Measurements from ENCODE around the gene EMC10. TPM values are rescaled to one million over a fixed set of nuclear protein-coding genes. Genes with fewer than 3 reads are reported as not detected.

The EMC10 gene
- total RNA-seq, 1 experiment from 2014 or later, result 61.3 TPM

- intact Hi-C loops (cut with micrococcal nuclease), result no loop called here
- Mint-ChIP-seq H3K9me3 (ENCODE audit: unreplicated experiment) (peaks cover 14% of the 10 kb centered on the region), H3K36me3 (ENCODE audit: insufficient read depth, unreplicated experiment) (no peaks in the 10 kb centered on the region), H3K4me1 (ENCODE audit: insufficient read depth, unreplicated experiment) (no peaks in the 10 kb centered on the region), H3K27ac (ENCODE audit: low read depth, unreplicated experiment) (no peak overlapping the region), H3K4me3 (ENCODE audit: unreplicated experiment) (no peak overlapping the region), H3K27me3 (ENCODE audit: insufficient read depth, unreplicated experiment) (peaks cover 17% of the 10 kb centered on the region)
- POLR2A ChIA-PET, result no interaction called here
- TF ChIP-seq, protein P1, sequence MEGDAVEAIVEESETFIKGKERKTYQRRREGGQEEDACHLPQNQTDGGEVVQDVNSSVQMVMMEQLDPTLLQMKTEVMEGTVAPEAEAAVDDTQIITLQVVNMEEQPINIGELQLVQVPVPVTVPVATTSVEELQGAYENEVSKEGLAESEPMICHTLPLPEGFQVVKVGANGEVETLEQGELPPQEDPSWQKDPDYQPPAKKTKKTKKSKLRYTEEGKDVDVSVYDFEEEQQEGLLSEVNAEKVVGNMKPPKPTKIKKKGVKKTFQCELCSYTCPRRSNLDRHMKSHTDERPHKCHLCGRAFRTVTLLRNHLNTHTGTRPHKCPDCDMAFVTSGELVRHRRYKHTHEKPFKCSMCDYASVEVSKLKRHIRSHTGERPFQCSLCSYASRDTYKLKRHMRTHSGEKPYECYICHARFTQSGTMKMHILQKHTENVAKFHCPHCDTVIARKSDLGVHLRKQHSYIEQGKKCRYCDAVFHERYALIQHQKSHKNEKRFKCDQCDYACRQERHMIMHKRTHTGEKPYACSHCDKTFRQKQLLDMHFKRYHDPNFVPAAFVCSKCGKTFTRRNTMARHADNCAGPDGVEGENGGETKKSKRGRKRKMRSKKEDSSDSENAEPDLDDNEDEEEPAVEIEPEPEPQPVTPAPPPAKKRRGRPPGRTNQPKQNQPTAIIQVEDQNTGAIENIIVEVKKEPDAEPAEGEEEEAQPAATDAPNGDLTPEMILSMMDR (IDR thresholded peaks at IDR 0.05; ENCODE audit: unreplicated experiment), result no peak
- no peak for DNase-seq (ENCODE audit: unreplicated experiment)
- CTCF ChIA-PET, result interaction anchor here (1.4 kb wide), 1 partner anchor 90 kb away, joined by 4 read pairs; no protein-coding TSS in a partner anchor
- BruUV-seq (replicated peaks), result no TSS peak
Measured at GRCh38 chr19:50459067-50459456, 17.2 kb upstream of the EMC10 start.

DNA sequence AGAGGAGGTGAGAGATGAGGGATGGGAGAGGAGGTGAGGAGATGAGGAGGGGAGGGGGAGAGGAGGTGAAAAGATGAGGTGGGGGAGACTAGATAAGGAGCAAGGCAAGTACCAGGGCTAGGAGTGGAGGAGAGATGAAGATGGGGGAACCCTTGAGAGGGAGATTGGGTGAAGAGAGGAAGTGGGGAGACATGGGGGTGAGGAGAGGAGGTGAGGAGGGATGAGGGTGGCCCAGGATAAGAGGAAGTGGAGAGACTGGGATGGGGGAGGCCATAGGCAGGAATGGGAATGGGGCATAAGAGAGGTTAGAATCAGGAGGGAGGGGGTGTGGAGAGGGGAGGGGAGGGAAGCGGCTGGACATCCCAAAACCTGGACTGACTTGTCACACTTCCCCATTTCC lies 16.7 kb upstream of the EMC10 start:
- POLR2A ChIA-PET, result no interaction called here
- Mint-ChIP-seq H3K4me3 (ENCODE audit: unreplicated experiment) (no peak overlapping the region), H3K27me3 (ENCODE audit: insufficient read depth, unreplicated experiment) (peaks cover 17% of the 10 kb centered on the region), H3K36me3 (ENCODE audit: insufficient read depth, unreplicated experiment) (no peaks in the 10 kb centered on the region), H3K9me3 (ENCODE audit: unreplicated experiment) (peaks cover 14% of the 10 kb centered on the region), H3K27ac (ENCODE audit: low read depth, unreplicated experiment) (no peak overlapping the region), H3K4me1 (ENCODE audit: insufficient read depth, unreplicated experiment) (no peaks in the 10 kb centered on the region)
- BruUV-seq (replicated peaks), result no TSS peak
- TF ChIP-seq, protein P1 (IDR thresholded peaks at IDR 0.05; ENCODE audit: unreplicated experiment), result no peak
- no peak for DNase-seq (ENCODE audit: unreplicated experiment)
- intact Hi-C loops (cut with micrococcal nuclease), result loop anchor here (2.0 kb wide), 2 partner anchors 103 to 323 kb away; no protein-coding TSS in a partner anchor
- CTCF ChIA-PET, result interaction anchor here (1.4 to 1.6 kb wide), 2 partner anchors 91 to 92 kb away, joined by 10 to 11 read pairs; no protein-coding TSS in a partner anchor

- POLR2A ChIA-PET, result interaction anchor here (0.6 to 1.6 kb wide), 3 partner anchors 25 to 91 kb away, joined by 3 to 10 read pairs (median 4); partner anchors contain the start of gene POLD1
Measured at GRCh38 chr19:50460161-50460765, 16.0 kb upstream of the EMC10 start.

More at GRCh38 chr19:50460161-50460765, 16.0 kb upstream of the EMC10 start:
- Mint-ChIP-seq H3K4me3 (ENCODE audit: unreplicated experiment) (no peak overlapping the region), H3K27ac (ENCODE audit: low read depth, unreplicated experiment) (no peak overlapping the region), H3K4me1 (ENCODE audit: insufficient read depth, unreplicated experiment) (no peaks in the 10 kb centered on the region), H3K36me3 (ENCODE audit: insufficient read depth, unreplicated experiment) (no peaks in the 10 kb centered on the region), H3K27me3 (ENCODE audit: insufficient read depth, unreplicated experiment) (peaks cover 17% of the 10 kb centered on the region), H3K9me3 (ENCODE audit: unreplicated experiment) (peaks cover 14% of the 10 kb centered on the region)
- intact Hi-C loops (cut with micrococcal nuclease), result loop anchor here (2.0 kb wide), 2 partner anchors 103 to 323 kb away; no protein-coding TSS in a partner anchor
- CTCF ChIA-PET, result interaction anchor here (0.6 to 3.4 kb wide), 15 partner anchors 11 to 118 kb away, joined by 3 to 27 read pairs (median 6); partner anchors contain the start of gene NR1H2
- BruUV-seq (replicated peaks), result no TSS peak
- TF ChIP-seq, protein P1 (IDR thresholded peaks at IDR 0.05; ENCODE audit: unreplicated experiment), result no peak
- peak; percentile 14 for DNase-seq (ENCODE audit: unreplicated experiment)
